Body of pancreas (tissue), 4 donors: Measurements from ENCODE around the gene CCL2.
A peak's percentile ranks its signal among the peaks of the same experiment; 100 is the strongest.

Experiments
- CTCF ChIP-seq, 7 experiments: fragments of 450-650 bp in 4 of 7; fragments of 200-600 bp in 3 of 7; sonication (generic) in 3 of 7; IDR thresholded peaks; one replicate each; pipeline ENCODE4 v1.5.1; 2016 to 2019; ENCODE audit warnings: antibody characterized with exemption in 7 of 7
- POLR2A ChIP-seq, 3 donors: fragments of 450-650 bp; IDR thresholded peaks; one replicate each; pipeline ENCODE4 v1.6.1; 2016; ENCODE audit warnings: antibody characterized with exemption in 3 of 3, mild to moderate bottlenecking in 2 of 3

- TF ChIP-seq POLR2A (IDR thresholded peaks at IDR 0.05): no peak
- peak in 4 of 7 experiments; percentile 32 to 48 (median 41) for TF ChIP-seq CTCF (IDR thresholded peaks at IDR 0.05)
Measured at GRCh38 chr17:34306466-34306865, 51.4 kb downstream of the CCL2 start.
